Endothelial cell of umbilical vein (primary cell): ENCODE measurements around the gene BHLHE23. TPM values are rescaled to one million over a fixed set of nuclear protein-coding genes. Genes with fewer than 3 reads are reported as not detected.

Source experiments
- BruUV-seq: library from RNA; stranded (reverse); fragments of 400-500 nt; replicated peaks from 2 replicates; lab custom pipeline; 2021; lab: Mats Ljungman, UMichigan
- CTCF ChIA-PET: fragments of 300-600, 350-600 bp; sonication (Branson Sonifier 250); formaldehyde crosslinking; loops from one replicate; lab custom pipeline; 2021; ENCODE audit warnings: antibody characterized with exemption, inconsistent platforms; lab: Charles Lee
- POLR2A ChIA-PET: fragments of 300-600, 350-600 bp; sonication (Branson Sonifier 250); formaldehyde crosslinking; loops from one replicate; lab custom pipeline; 2021; ENCODE audit warnings: antibody characterized with exemption, inconsistent platforms; lab: Charles Lee
- DNase-seq: peaks from one replicate; pipeline ENCODE4 v3.0.0-alpha.2; 2011; ENCODE audit warnings: low read depth, low spot score
- FAIRE-seq: peaks from 2 replicates; lab custom pipeline; 2011; peaks lifted over from hg19 to GRCh38; lab: Jason Lieb, UNC
- H2AFZ ChIP-seq: 2 replicates; pipeline ENCODE4 v1.6.0; 2012; ENCODE audit warnings: low read depth, low read length, control low read depth, inconsistent platforms
- H3K27ac ChIP-seq: 2 replicates; pipeline ENCODE4 v1.5.1; 2011; ENCODE audit warnings: low read depth, mild to moderate bottlenecking, control low read depth, low read length, moderate library complexity; ENCODE audit not compliant: insufficient read depth
- H3K27me3 ChIP-seq, 2 experiments: 2 replicates each; pipeline versions ENCODE4 v1.6.0 to v1.6.1; 2011; ENCODE audit warnings: low read length in 2 of 2, mixed read lengths in 1 of 2; ENCODE audit not compliant: control insufficient read depth in 2 of 2, insufficient read depth in 2 of 2
- H3K36me3 ChIP-seq, 2 experiments: 2 replicates in 1 of 2; 3 replicates in 1 of 2; pipeline ENCODE4 v1.5.1; 2011; ENCODE audit warnings: low read length in 2 of 2, mild to moderate bottlenecking in 1 of 2, moderate library complexity in 1 of 2; ENCODE audit not compliant: control insufficient read depth in 2 of 2, insufficient read depth in 2 of 2; ENCODE audit errors: extremely low read depth in 1 of 2
- H3K4me1 ChIP-seq: 3 replicates; pipeline ENCODE4 v1.5.1; 2011; ENCODE audit warnings: mild to moderate bottlenecking, low read length; ENCODE audit not compliant: control insufficient read depth, insufficient read depth; ENCODE audit errors: extremely low read depth
- H3K4me2 ChIP-seq: 2 replicates; pipeline ENCODE4 v1.6.1; 2011; ENCODE audit warnings: low read length, control low read depth, mixed read lengths; ENCODE audit not compliant: insufficient read depth
- H3K4me3 ChIP-seq, 3 experiments: fragments of 200-600 bp in 1 of 3; sonication (generic), shearing (Covaris generic) in 1 of 3; replicated peaks in 1 of 3; 2 replicates each; pipeline ENCODE4 v1.5.1; 2011 to 2016; ENCODE audit warnings: control low read depth in 3 of 3, low read length in 3 of 3, mild to moderate bottlenecking in 2 of 3, inconsistent platforms in 1 of 3, low read depth in 1 of 3, moderate library complexity in 1 of 3; ENCODE audit not compliant: insufficient read depth in 1 of 3
- H3K79me2 ChIP-seq: 2 replicates; pipeline ENCODE4 v1.6.0; 2012; ENCODE audit warnings: low read length, inconsistent platforms; ENCODE audit not compliant: control insufficient read depth, insufficient read depth
- H3K9ac ChIP-seq: replicated peaks from 2 replicates; pipeline ENCODE3; 2011; ENCODE audit warnings: low read length, control low read depth; ENCODE audit not compliant: insufficient read depth; ENCODE audit errors: extremely low read depth
- H3K9me1 ChIP-seq: replicated peaks from 3 replicates; pipeline ENCODE4 v1.6.0; 2011; ENCODE audit warnings: mild to moderate bottlenecking, low read length; ENCODE audit not compliant: control insufficient read depth, insufficient read depth; ENCODE audit errors: extremely low read depth
- H3K9me3 ChIP-seq: replicated peaks from 2 replicates; pipeline ENCODE4 v1.5.1; 2012; ENCODE audit warnings: low read length, inconsistent platforms; ENCODE audit not compliant: control insufficient read depth, insufficient read depth
- H4K20me1 ChIP-seq: replicated peaks from 2 replicates; pipeline ENCODE3; 2011; ENCODE audit warnings: mild to moderate bottlenecking, low read length; ENCODE audit not compliant: control insufficient read depth, insufficient read depth; ENCODE audit errors: extremely low read depth
- EZH2 ChIP-seq: IDR thresholded peaks from 2 replicates; pipeline ENCODE4 v1.6.1; 2012; ENCODE audit warnings: borderline replicate concordance, low read depth, mild to moderate bottlenecking, moderate library complexity, low read length, inconsistent platforms; ENCODE audit not compliant: severe bottlenecking
- FOS ChIP-seq: IDR thresholded peaks from 2 replicates; pipeline ENCODE4 v1.6.1; 2011; ENCODE audit warnings: mild to moderate bottlenecking, low read length, moderate library complexity, borderline replicate concordance; ENCODE audit not compliant: insufficient read depth
- GATA2 ChIP-seq: IDR thresholded peaks from 2 replicates; pipeline ENCODE4 v1.7.0; 2011; ENCODE audit warnings: low read depth, mild to moderate bottlenecking, moderate library complexity, mixed read lengths, low read length; ENCODE audit not compliant: insufficient read length, insufficient read depth
- JUN ChIP-seq: IDR thresholded peaks from 2 replicates; pipeline ENCODE4 v1.6.1; 2011; ENCODE audit warnings: borderline replicate concordance, low read depth; ENCODE audit not compliant: insufficient read length, insufficient read depth
- MYC ChIP-seq: IDR thresholded peaks from one replicate; pipeline ENCODE4 v1.6.1; 2011; ENCODE audit warnings: mild to moderate bottlenecking, low read depth, low read length
- POLR2A ChIP-seq: IDR thresholded peaks from 2 replicates; pipeline ENCODE4 v1.6.1; 2012; ENCODE audit warnings: low read depth, mild to moderate bottlenecking, control low read depth, low read length
- POLR2AphosphoS5 ChIP-seq: IDR thresholded peaks from 2 replicates; pipeline ENCODE4 v1.6.1; 2012; ENCODE audit warnings: low read depth, mild to moderate bottlenecking, control low read depth, low read length, moderate library complexity; ENCODE audit not compliant: insufficient read depth
- dilution Hi-C: fragments of 300-500 bp; cut with MboI; formaldehyde crosslinking; loops from one replicate; pipeline ENCODE4 v1.15.0; 2019; ENCODE audit warnings: low sequenced_read_pairs; ENCODE audit not compliant: extremely low pct_ligation_motif_present
- intact Hi-C: fragments of 100-400 bp; cut with micrococcal nuclease; formaldehyde crosslinking; loops from one replicate; pipeline ENCODE4 v1.10.0; 2022
- polyA plus RNA-seq, 4 experiments: library from polyadenylated mRNA; depleted of rRNA in 3 of 4; stranded (reverse) in 3 of 4; unstranded in 1 of 4; fragments of >200 nt; gene quantifications; 2 replicates each; pipeline versions ENCODE4 v1.2.1 to v1.2.3, GENCODE V29; 2011 to 2012; ENCODE audit warnings: missing spikeins in 1 of 4
- total RNA-seq: library from RNA; stranded (reverse); gene quantifications from 2 replicates; pipeline ENCODE4 v1.2.3, GENCODE V29; 2021
- TF ChIP-seq, protein P1 (sequence below): IDR thresholded peaks from 2 replicates; pipeline ENCODE4 v1.6.1; 2011; ENCODE audit not compliant: insufficient read depth, insufficient read length
- TF ChIP-seq, protein P2 (sequence below), 2 donors: IDR thresholded peaks; 1 replicate in 1 of 2; 2 replicates in 1 of 2; pipeline ENCODE4 v1.5.1; 2011; ENCODE audit warnings: low read length in 2 of 2, mild to moderate bottlenecking in 2 of 2, moderate library complexity in 2 of 2, control low read depth in 1 of 2, inconsistent platforms in 1 of 2, low read depth in 1 of 2; ENCODE audit not compliant: insufficient read depth in 1 of 2; ENCODE audit errors: extremely low read depth in 1 of 2

Gene BHLHE23
- total and polyA plus RNA-seq, 2 donors (not counting 3 experiments of a cell fraction or from before 2014, with no cell fraction given), result not detected

DNA sequence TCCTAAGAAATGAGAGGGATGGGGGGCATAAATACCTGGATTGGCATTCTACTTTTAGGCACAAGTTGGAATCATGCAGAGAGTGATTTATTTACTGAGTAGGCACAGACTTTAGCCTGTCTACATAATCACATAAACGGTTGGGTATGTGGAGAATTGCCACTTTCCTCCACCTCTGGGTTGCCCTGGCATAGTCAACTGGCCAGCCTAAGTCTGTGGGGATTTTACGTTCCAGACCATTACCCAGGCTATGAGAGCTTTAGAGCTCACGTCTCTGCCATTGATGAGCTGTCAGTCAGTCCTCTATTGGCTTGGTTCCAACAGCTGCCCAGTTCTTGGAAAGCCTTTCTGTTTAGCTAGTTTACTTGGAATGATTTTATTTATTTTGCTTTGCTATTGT, 5.0 kb upstream of the BHLHE23 start:
- BruUV-seq, result no TSS peak
- no peak overlapping the region for H2AFZ ChIP-seq
- H3K27me3 ChIP-seq, result peaks cover 60 to 64% of the 10 kb centered on the region in 2 experiments
- H3K9ac ChIP-seq, result no peak overlapping the region
- DNase-seq (no peak), FAIRE-seq (no peak)
- no peaks in the 10 kb centered on the region for H3K9me1 ChIP-seq
- TF ChIP-seq, protein P1, sequence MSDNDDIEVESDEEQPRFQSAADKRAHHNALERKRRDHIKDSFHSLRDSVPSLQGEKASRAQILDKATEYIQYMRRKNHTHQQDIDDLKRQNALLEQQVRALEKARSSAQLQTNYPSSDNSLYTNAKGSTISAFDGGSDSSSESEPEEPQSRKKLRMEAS, result no peak
- TF ChIP-seq EZH2 (no peak), POLR2A (no peak), JUN (no peak), GATA2 (no peak), FOS (no peak), MYC (no peak), POLR2AphosphoS5 (no peak)
- TF ChIP-seq, protein P2, sequence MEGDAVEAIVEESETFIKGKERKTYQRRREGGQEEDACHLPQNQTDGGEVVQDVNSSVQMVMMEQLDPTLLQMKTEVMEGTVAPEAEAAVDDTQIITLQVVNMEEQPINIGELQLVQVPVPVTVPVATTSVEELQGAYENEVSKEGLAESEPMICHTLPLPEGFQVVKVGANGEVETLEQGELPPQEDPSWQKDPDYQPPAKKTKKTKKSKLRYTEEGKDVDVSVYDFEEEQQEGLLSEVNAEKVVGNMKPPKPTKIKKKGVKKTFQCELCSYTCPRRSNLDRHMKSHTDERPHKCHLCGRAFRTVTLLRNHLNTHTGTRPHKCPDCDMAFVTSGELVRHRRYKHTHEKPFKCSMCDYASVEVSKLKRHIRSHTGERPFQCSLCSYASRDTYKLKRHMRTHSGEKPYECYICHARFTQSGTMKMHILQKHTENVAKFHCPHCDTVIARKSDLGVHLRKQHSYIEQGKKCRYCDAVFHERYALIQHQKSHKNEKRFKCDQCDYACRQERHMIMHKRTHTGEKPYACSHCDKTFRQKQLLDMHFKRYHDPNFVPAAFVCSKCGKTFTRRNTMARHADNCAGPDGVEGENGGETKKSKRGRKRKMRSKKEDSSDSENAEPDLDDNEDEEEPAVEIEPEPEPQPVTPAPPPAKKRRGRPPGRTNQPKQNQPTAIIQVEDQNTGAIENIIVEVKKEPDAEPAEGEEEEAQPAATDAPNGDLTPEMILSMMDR (IDR thresholded peaks at IDR 0.05; ENCODE audit: extremely low read depth in 1 of 2, insufficient read depth in 1 of 2, low read depth in 1 of 2, low read length in 2 of 2), result no peak
- no peaks in the 10 kb centered on the region for H3K36me3 ChIP-seq
- H3K4me1 ChIP-seq, result no peaks in the 10 kb centered on the region
- no peak overlapping the region for H3K4me3 ChIP-seq
- dilution Hi-C loops, result no loop called here
- intact Hi-C loops, result no loop called here
- H3K9me3 ChIP-seq, result no peaks in the 10 kb centered on the region
- ChIA-PET CTCF (interaction anchor here (1.1 to 2.5 kb wide), 2 partner anchors 136 to 153 kb away, joined by 3 to 5 read pairs; no protein-coding TSS in a partner anchor), POLR2A (no interaction called here)
- H3K27ac ChIP-seq, result no peak overlapping the region
- no peak overlapping the region for H3K4me2 ChIP-seq
- H4K20me1 ChIP-seq, result no peaks in the 10 kb centered on the region
- no peaks in the 10 kb centered on the region for H3K79me2 ChIP-seq
